IMR-90 (cell line): Measurements from ENCODE around the gene SETD3. TPM values are rescaled to one million over a fixed set of nuclear protein-coding genes. Genes with fewer than 3 reads are reported as not detected.

Source experiments
- ATAC-seq: fragments of 200-7000 bp; cut with Tn5 transposase; 2 replicates; pipeline ENCODE4 v1.9.1; 2020; ENCODE audit warnings: low read depth, mild to moderate bottlenecking, moderate library complexity
- BruUV-seq: library from RNA; stranded (reverse); fragments of 400-500 nt; replicated peaks from 2 replicates; lab custom pipeline; 2021; lab: Mats Ljungman, UMichigan
- CTCF ChIA-PET: fragments of 300-600 bp; formaldehyde crosslinking; extraction: SDS; loops from one replicate; lab custom pipeline; 2021; ENCODE audit warnings: antibody characterized with exemption; lab: Yijun Ruan, JAX
- POLR2A ChIA-PET: fragments of 300-600 bp; sonication (Branson Sonifier 250); formaldehyde crosslinking; loops from one replicate; lab custom pipeline; 2022; ENCODE audit warnings: antibody characterized with exemption; ENCODE audit not compliant: unreplicated experiment; lab: Charles Lee
- DNase-seq: peaks from one replicate; pipeline ENCODE4 v3.0.0; 2013
- H2AFZ ChIP-seq: replicated peaks from 2 replicates; pipeline ENCODE3; 2013; ENCODE audit warnings: low read length, mild to moderate bottlenecking; ENCODE audit not compliant: poor library complexity
- H2AK5ac ChIP-seq: 2 replicates; pipeline ENCODE4 v1.6.1; 2013; ENCODE audit warnings: low read depth, low read length, inconsistent platforms
- H2AK9ac ChIP-seq: replicated peaks from 2 replicates; pipeline ENCODE3; 2013; ENCODE audit warnings: mild to moderate bottlenecking, low read depth, low read length, moderate library complexity; ENCODE audit not compliant: poor library complexity
- H2BK120ac ChIP-seq: 2 replicates; pipeline ENCODE4 v1.6.1; 2013; ENCODE audit warnings: low read depth, low read length, inconsistent platforms
- H2BK15ac ChIP-seq: 3 replicates; pipeline ENCODE4 v1.6.1; 2013; ENCODE audit warnings: low read depth, low read length, inconsistent platforms
- H2BK20ac ChIP-seq: 2 replicates; pipeline ENCODE4 v1.6.1; 2013; ENCODE audit warnings: low read depth, mild to moderate bottlenecking, inconsistent platforms, low read length, moderate library complexity
- H2BK5ac ChIP-seq: 2 replicates; pipeline ENCODE4 v1.6.1; 2013; ENCODE audit warnings: mild to moderate bottlenecking, low read depth, low read length, inconsistent platforms; ENCODE audit not compliant: poor library complexity, severe bottlenecking
- H3K14ac ChIP-seq: replicated peaks from 2 replicates; pipeline ENCODE4 v1.6.1; 2013; ENCODE audit warnings: low read depth, low read length, inconsistent platforms
- H3K18ac ChIP-seq: 2 replicates; pipeline ENCODE4 v1.6.1; 2013; ENCODE audit warnings: low read depth, low read length, control low read depth
- H3K23ac ChIP-seq: 2 replicates; pipeline ENCODE4 v1.6.1; 2013; ENCODE audit warnings: low read depth, low read length, inconsistent platforms
- H3K27ac ChIP-seq: 2 replicates; pipeline ENCODE4 v1.5.1; 2013; ENCODE audit warnings: mild to moderate bottlenecking, control low read depth, low read length; ENCODE audit not compliant: insufficient read depth
- H3K27me3 ChIP-seq: 2 replicates; pipeline ENCODE4 v1.6.1; 2013; ENCODE audit warnings: low read length; ENCODE audit not compliant: control insufficient read depth, insufficient read depth
- H3K36me3 ChIP-seq: 2 replicates; pipeline ENCODE4 v1.6.1; 2013; ENCODE audit warnings: low read length, mixed read lengths; ENCODE audit not compliant: control insufficient read depth, insufficient read depth
- H3K4ac ChIP-seq: 2 replicates; pipeline ENCODE4 v1.6.1; 2013; ENCODE audit warnings: low read depth, low read length, inconsistent platforms
- H3K4me1 ChIP-seq: 2 replicates; pipeline ENCODE4 v1.6.1; 2013; ENCODE audit warnings: low read length, mixed read lengths; ENCODE audit not compliant: control insufficient read depth, insufficient read depth
- H3K4me2 ChIP-seq: 2 replicates; pipeline ENCODE4 v1.6.1; 2013; ENCODE audit warnings: low read depth, mild to moderate bottlenecking, control low read depth, low read length, moderate library complexity
- H3K4me3 ChIP-seq: 2 replicates; pipeline ENCODE4 v1.5.1; 2013; ENCODE audit warnings: low read depth, mild to moderate bottlenecking, control low read depth, low read length, moderate library complexity; ENCODE audit not compliant: insufficient read depth
- H3K56ac ChIP-seq: 2 replicates; pipeline ENCODE4 v1.6.1; 2013; ENCODE audit warnings: low read length, inconsistent platforms; ENCODE audit not compliant: insufficient read depth; ENCODE audit errors: extremely low read depth
- H3K79me1 ChIP-seq, 2 experiments: 2 replicates each; pipeline ENCODE4 v1.6.1; 2013; ENCODE audit warnings: low read length in 2 of 2, inconsistent platforms in 1 of 2, low read depth in 1 of 2
- H3K9ac ChIP-seq: 2 replicates; pipeline ENCODE4 v1.6.1; 2013; ENCODE audit warnings: low read depth, low read length, control low read depth
- H3K9me1 ChIP-seq: 2 replicates; pipeline ENCODE4 v1.6.1; 2013; ENCODE audit warnings: low read length, inconsistent platforms; ENCODE audit not compliant: insufficient read depth
- H3K9me3 ChIP-seq: 2 replicates; pipeline ENCODE4 v1.6.1; 2013; ENCODE audit warnings: low read length; ENCODE audit not compliant: control insufficient read depth, insufficient read depth
- H4K20me1 ChIP-seq: 2 replicates; pipeline ENCODE4 v1.6.1; 2013; ENCODE audit warnings: low read length, inconsistent platforms; ENCODE audit not compliant: insufficient read depth
- H4K5ac ChIP-seq: 2 replicates; pipeline ENCODE4 v1.6.1; 2013; ENCODE audit warnings: mild to moderate bottlenecking, low read depth, low read length, control low read depth
- H4K8ac ChIP-seq, 2 experiments: 2 replicates each; pipeline ENCODE4 v1.6.1; 2013; ENCODE audit warnings: low read depth in 2 of 2, low read length in 2 of 2, control low read depth in 1 of 2, inconsistent platforms in 1 of 2
- H4K91ac ChIP-seq: 2 replicates; pipeline ENCODE4 v1.6.1; 2013; ENCODE audit warnings: low read depth, low read length, inconsistent platforms; ENCODE audit not compliant: insufficient read depth
- BHLHE40 ChIP-seq: fragments of 150-350 bp; IDR thresholded peaks from 2 replicates; pipeline ENCODE4 v1.6.1; 2016; ENCODE audit warnings: mild to moderate bottlenecking, low read depth, low read length
- CEBPB ChIP-seq: IDR thresholded peaks from 2 replicates; pipeline ENCODE4 v1.6.1; 2012; ENCODE audit warnings: low read depth, low read length, improper control_type of control experiment
- CHD1 ChIP-seq: IDR thresholded peaks from 2 replicates; pipeline ENCODE4 v1.6.1; 2012; ENCODE audit warnings: low read depth, low read length, improper control_type of control experiment
- CTCF ChIP-seq: conservative IDR thresholded peaks from 2 replicates; pipeline ENCODE4 v1.5.1; 2012; ENCODE audit warnings: mild to moderate bottlenecking, low read depth, low read length, improper control_type of control experiment
- MAFK ChIP-seq: IDR thresholded peaks from 2 replicates; pipeline ENCODE4 v1.6.1; 2012; ENCODE audit warnings: low read depth, low read length, improper control_type of control experiment
- MAZ ChIP-seq: IDR thresholded peaks from 2 replicates; pipeline ENCODE4 v1.6.1; 2012; ENCODE audit warnings: low read depth, mild to moderate bottlenecking, low read length, improper control_type of control experiment, moderate library complexity, borderline replicate concordance
- MXI1 ChIP-seq: IDR thresholded peaks from 2 replicates; pipeline ENCODE4 v1.6.1; 2012; ENCODE audit warnings: low read depth, mild to moderate bottlenecking, low read length, moderate library complexity, borderline replicate concordance
- NFE2L2 ChIP-seq: fragments of 150-350 bp; IDR thresholded peaks from 2 replicates; pipeline ENCODE4 v1.6.1; 2016; ENCODE audit warnings: low read depth, mild to moderate bottlenecking, low read length
- POLR2A ChIP-seq: IDR thresholded peaks from 2 replicates; pipeline ENCODE4 v1.6.1; 2012; ENCODE audit warnings: mild to moderate bottlenecking, low read depth, low read length
- RAD21 ChIP-seq: IDR thresholded peaks from 2 replicates; pipeline ENCODE4 v1.6.1; 2012; ENCODE audit warnings: low read length, improper control_type of control experiment
- RCOR1 ChIP-seq: IDR thresholded peaks from 2 replicates; pipeline ENCODE4 v1.6.1; 2012; ENCODE audit warnings: mild to moderate bottlenecking, low read length, improper control_type of control experiment; ENCODE audit not compliant: insufficient replicate concordance
- RFX5 ChIP-seq: IDR thresholded peaks from 2 replicates; pipeline ENCODE4 v1.8.0; 2012; ENCODE audit warnings: low read depth, mild to moderate bottlenecking, low read length, moderate library complexity
- SMC3 ChIP-seq: fragments of 150-350 bp; IDR thresholded peaks from 2 replicates; pipeline ENCODE4 v1.6.1; 2016; ENCODE audit warnings: low read depth, mild to moderate bottlenecking, antibody characterized with exemption, low read length, moderate library complexity
- WGBS, 2 experiments: methylation state at CpG; one replicate each; pipeline versions ENCODE4 v1.1.5 to v1.1.7; 2013; ENCODE audit warnings: missing lambda C conversion rate in 2 of 2; ENCODE audit not compliant: insufficient read length in 1 of 2; ENCODE audit errors: extremely low coverage in 2 of 2; 5-methylcytosine and 5-hydroxymethylcytosine counted together
- dilution Hi-C: fragments of 300-500 bp; cut with HindIII; formaldehyde crosslinking; loops from one replicate; pipeline ENCODE4 v1.14.3; 2018; ENCODE audit warnings: low sequenced_read_pairs; ENCODE audit not compliant: unreplicated experiment
- in situ Hi-C: fragments of 300-500 bp; cut with MboI; formaldehyde crosslinking; loops from 3 replicates; pipeline ENCODE4 v1.14.3; 2019; ENCODE audit warnings: low sequenced_read_pairs, inconsistent platforms, mixed read lengths
- intact Hi-C: fragments of 100-400 bp; cut with micrococcal nuclease; formaldehyde crosslinking; loops from 2 replicates; pipeline ENCODE4 v1.10.0; 2022
- polyA plus RNA-seq, 3 experiments: library from polyadenylated mRNA; depleted of rRNA; stranded (reverse); fragments of >200 nt; gene quantifications; 2 replicates each; pipeline ENCODE4 v1.2.3, GENCODE V29; 2012; ENCODE audit warnings: low replicate concordance in 1 of 3
- total RNA-seq: library from RNA; depleted of rRNA; stranded (reverse); fragments of >200 nt; gene quantifications from 2 replicates; pipeline ENCODE4 v1.2.3, GENCODE V29; 2012
- TF ChIP-seq, protein P1 (sequence below): fragments of 150-350 bp; IDR thresholded peaks from 2 replicates; pipeline ENCODE4 v1.6.1; 2016; ENCODE audit warnings: low read depth, mild to moderate bottlenecking, low read length, moderate library complexity, borderline replicate concordance
- TF ChIP-seq, protein P2 (sequence below): fragments of 150-350 bp; IDR thresholded peaks from 2 replicates; pipeline ENCODE4 v1.6.1; 2017; ENCODE audit warnings: mild to moderate bottlenecking, antibody characterized with exemption, low read length, low read depth

Gene SETD3
- total and polyA plus RNA-seq, 2 of the 4 experiments (the other 2 are of a cell fraction): 18.8 to 31.9 TPM

- no peak overlapping the region for H2BK20ac ChIP-seq
- H3K18ac ChIP-seq: no peak overlapping the region
- H3K4me1 ChIP-seq: no peaks in the 10 kb centered on the region
- no peak overlapping the region for H2BK15ac ChIP-seq
- no TSS peak for BruUV-seq
- H3K27me3 ChIP-seq: no peaks in the 10 kb centered on the region
- no peak overlapping the region for H3K4me2 ChIP-seq
- no peak overlapping the region for H3K4me3 ChIP-seq
- no peak overlapping the region for H4K8ac ChIP-seq
- H3K27ac ChIP-seq: no peak overlapping the region
- dilution Hi-C loops (no loop called here), intact Hi-C loops (no loop called here), in situ Hi-C loops (no loop called here)
- ATAC-seq (no peak), DNase-seq (no peak)
- H2BK120ac ChIP-seq: no peak overlapping the region
- H4K5ac ChIP-seq: no peak overlapping the region
- no peaks in the 10 kb centered on the region for H4K20me1 ChIP-seq
- H3K23ac ChIP-seq: no peak overlapping the region
- ChIA-PET POLR2A (no interaction called here), CTCF (interaction anchor here (0.8 to 3.0 kb wide), 4 partner anchors 8 to 15 kb away, joined by 3 to 11 read pairs (median 6); no protein-coding TSS in a partner anchor)
- no peaks in the 10 kb centered on the region for H3K79me1 ChIP-seq
- no peak overlapping the region for H4K91ac ChIP-seq
- H3K14ac ChIP-seq: no peak overlapping the region
- TF ChIP-seq, protein P1, sequence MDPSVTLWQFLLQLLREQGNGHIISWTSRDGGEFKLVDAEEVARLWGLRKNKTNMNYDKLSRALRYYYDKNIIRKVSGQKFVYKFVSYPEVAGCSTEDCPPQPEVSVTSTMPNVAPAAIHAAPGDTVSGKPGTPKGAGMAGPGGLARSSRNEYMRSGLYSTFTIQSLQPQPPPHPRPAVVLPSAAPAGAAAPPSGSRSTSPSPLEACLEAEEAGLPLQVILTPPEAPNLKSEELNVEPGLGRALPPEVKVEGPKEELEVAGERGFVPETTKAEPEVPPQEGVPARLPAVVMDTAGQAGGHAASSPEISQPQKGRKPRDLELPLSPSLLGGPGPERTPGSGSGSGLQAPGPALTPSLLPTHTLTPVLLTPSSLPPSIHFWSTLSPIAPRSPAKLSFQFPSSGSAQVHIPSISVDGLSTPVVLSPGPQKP: no peak
- no peak for TF ChIP-seq BHLHE40
- TF ChIP-seq CTCF: no peak
- TF ChIP-seq MAFK: no peak
- no peak for TF ChIP-seq SMC3
- TF ChIP-seq CHD1: no peak
- TF ChIP-seq RAD21: no peak
- no peak for TF ChIP-seq RFX5
- no peak for TF ChIP-seq POLR2A
- TF ChIP-seq RCOR1: no peak
- no peak for TF ChIP-seq NFE2L2
- TF ChIP-seq, protein P2, sequence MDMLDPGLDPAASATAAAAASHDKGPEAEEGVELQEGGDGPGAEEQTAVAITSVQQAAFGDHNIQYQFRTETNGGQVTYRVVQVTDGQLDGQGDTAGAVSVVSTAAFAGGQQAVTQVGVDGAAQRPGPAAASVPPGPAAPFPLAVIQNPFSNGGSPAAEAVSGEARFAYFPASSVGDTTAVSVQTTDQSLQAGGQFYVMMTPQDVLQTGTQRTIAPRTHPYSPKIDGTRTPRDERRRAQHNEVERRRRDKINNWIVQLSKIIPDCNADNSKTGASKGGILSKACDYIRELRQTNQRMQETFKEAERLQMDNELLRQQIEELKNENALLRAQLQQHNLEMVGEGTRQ: no peak
- no peak for TF ChIP-seq MXI1
- TF ChIP-seq MAZ: no peak
- TF ChIP-seq CEBPB: no peak
- H2AK5ac ChIP-seq: no peak overlapping the region
- H2BK5ac ChIP-seq: no peak overlapping the region
- no peak overlapping the region for H3K9ac ChIP-seq
- no peaks in the 10 kb centered on the region for H3K9me3 ChIP-seq
- H2AFZ ChIP-seq: no peak overlapping the region
- H2AK9ac ChIP-seq: no peak overlapping the region
- no CpG with 5 or more reads among the region's 4 CpGs for WGBS, 2 experiments
- no peak overlapping the region for H3K4ac ChIP-seq
- H3K36me3 ChIP-seq: peaks cover 28% of the 10 kb centered on the region
- no peak overlapping the region for H3K56ac ChIP-seq
- H3K9me1 ChIP-seq: no peaks in the 10 kb centered on the region
These were observed 79.4 kb downstream of the SETD3 start for GRCh38 chr14:99401211-99401610.
